Suprapubic skin (tissue), 4 donors: Measurements from ENCODE around the gene RNASEH2B. TPM values are rescaled to one million over a fixed set of nuclear protein-coding genes. Genes with fewer than 3 reads are reported as not detected.

ENCODE experiments used
- DNase-seq, 2 donors: peaks; one replicate each; pipeline ENCODE4 v3.0.0-alpha.2; 2019; ENCODE audit warnings: low spot score in 2 of 2
- H3K27ac ChIP-seq: fragments of 200-600 bp; sonication (generic); one replicate; pipeline ENCODE4 v1.5.1; 2019
- H3K27me3 ChIP-seq: fragments of 200-600 bp; sonication (generic); one replicate; pipeline ENCODE4 v1.5.1; 2019
- H3K36me3 ChIP-seq: fragments of 200-600 bp; sonication (generic); one replicate; pipeline ENCODE4 v1.5.1; 2019
- H3K4me1 ChIP-seq: fragments of 200-600 bp; sonication (generic); one replicate; pipeline ENCODE4 v1.5.1; 2019
- H3K4me3 ChIP-seq: fragments of 200-600 bp; sonication (generic); one replicate; pipeline ENCODE4 v1.5.1; 2019; ENCODE audit warnings: mild to moderate bottlenecking
- H3K9me3 ChIP-seq: fragments of 200-600 bp; sonication (generic); one replicate; pipeline ENCODE4 v1.5.1; 2019
- EP300 ChIP-seq: sonication (generic); formaldehyde crosslinking; IDR thresholded peaks from one replicate; pipeline ENCODE4 v1.6.1; 2017; ENCODE audit warnings: antibody characterized with exemption
- POLR2A ChIP-seq, 2 donors: fragments of 450-650 bp; IDR thresholded peaks; one replicate each; pipeline ENCODE4 v1.6.1; 2017; ENCODE audit warnings: antibody characterized with exemption in 2 of 2, mild to moderate bottlenecking in 2 of 2, moderate library complexity in 2 of 2
- POLR2AphosphoS5 ChIP-seq, 3 donors: sonication (generic); formaldehyde crosslinking; IDR thresholded peaks; one replicate each; pipeline ENCODE4 v1.6.1; 2017; ENCODE audit warnings: antibody characterized with exemption in 3 of 3
- WGBS: methylation state at CpG from one replicate; pipeline ENCODE4 v1.1.5; 2018; 5-methylcytosine and 5-hydroxymethylcytosine counted together
- total RNA-seq, 4 donors: library from RNA; depleted of rRNA; stranded (reverse); fragments of >200 nt; gene quantifications; one replicate each; pipeline ENCODE4 v1.1.0, GENCODE V29; 2016
- TF ChIP-seq, protein P1 (sequence below), 2 donors: fragments of 200-600 bp in 1 of 2; fragments of 450-650 bp in 1 of 2; sonication (generic) in 1 of 2; IDR thresholded peaks; one replicate each; pipeline ENCODE4 v1.5.1; 2016 to 2019; ENCODE audit warnings: antibody characterized with exemption in 2 of 2, mild to moderate bottlenecking in 1 of 2, moderate library complexity in 1 of 2

The RNASEH2B gene, protein sequence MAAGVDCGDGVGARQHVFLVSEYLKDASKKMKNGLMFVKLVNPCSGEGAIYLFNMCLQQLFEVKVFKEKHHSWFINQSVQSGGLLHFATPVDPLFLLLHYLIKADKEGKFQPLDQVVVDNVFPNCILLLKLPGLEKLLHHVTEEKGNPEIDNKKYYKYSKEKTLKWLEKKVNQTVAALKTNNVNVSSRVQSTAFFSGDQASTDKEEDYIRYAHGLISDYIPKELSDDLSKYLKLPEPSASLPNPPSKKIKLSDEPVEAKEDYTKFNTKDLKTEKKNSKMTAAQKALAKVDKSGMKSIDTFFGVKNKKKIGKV
- total RNA-seq, result 10 to 100 TPM; 11.0 to 39.9 (median 21.7) TPM

DNA sequence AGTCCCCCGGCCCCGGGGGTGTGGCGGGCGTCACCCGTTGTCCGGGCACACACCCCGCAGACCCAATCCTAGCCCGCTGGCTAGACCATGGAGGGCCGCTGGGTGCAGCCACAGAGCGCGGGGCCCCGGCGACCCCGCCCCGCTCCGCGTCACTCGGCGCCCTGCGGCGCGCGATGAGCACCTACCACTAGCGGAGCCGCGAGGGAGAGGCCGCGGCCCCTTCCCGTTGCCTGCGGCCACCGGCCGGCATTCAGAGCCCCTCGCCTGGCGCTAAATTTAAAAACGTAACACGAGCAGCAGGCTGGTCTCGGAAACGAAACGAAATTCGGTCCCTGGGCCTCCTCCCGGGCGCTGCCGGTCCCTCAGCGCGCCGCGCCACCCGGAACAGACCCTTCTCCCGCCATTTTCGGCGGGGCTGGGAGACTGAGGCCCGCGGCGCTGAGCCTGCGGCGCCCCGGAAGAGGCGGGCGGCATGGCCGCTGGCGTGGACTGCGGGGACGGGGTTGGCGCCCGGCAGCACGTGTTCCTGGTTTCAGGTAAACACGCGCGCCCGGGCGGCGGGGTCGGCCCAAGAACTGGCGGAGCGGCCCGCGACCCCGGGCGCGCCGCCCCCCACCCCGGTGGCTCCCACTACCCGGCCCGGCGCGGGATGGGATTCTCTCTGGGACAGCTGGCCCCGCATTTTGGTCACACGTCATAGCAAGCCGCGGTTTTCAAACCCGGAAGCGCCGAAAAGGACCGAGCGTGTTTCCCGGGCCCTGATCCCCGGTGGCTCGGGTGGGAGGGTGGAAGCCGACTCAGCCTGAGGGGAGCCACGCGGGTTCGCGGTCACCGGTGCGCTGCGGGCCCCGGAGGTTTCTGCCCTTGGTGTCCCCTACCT is at the start of gene RNASEH2B:
Gene RNASEH2B (plus strand): TSS at position 187 of the 880 bp plus-strand sequence. CDS start 286 bp downstream, at position 473.
- peak within 1 kb of the TSS; percentile 76 for H3K4me3 ChIP-seq
- WGBS, result under 1% methylated on average over 44 of the region's 107 CpGs
- H3K27me3 ChIP-seq, result no peaks in the 10 kb centered on the region
- H3K27ac ChIP-seq, result peak within 1 kb of the TSS; percentile 77
- DNase-seq, result peak; percentile 75 to 82
- TF ChIP-seq POLR2AphosphoS5 (IDR thresholded peaks at IDR 0.05) (peak in 2 of 3 donors; percentile 27 to 49), EP300 (no peak), POLR2A (IDR thresholded peaks at IDR 0.05) (peak; percentile 29 to 72)
- no peaks in the 10 kb centered on the region for H3K36me3 ChIP-seq
- no peaks in the 10 kb centered on the region for H3K9me3 ChIP-seq
- H3K4me1 ChIP-seq, result peaks cover 23% of the 10 kb centered on the region

GRCh38 chr13:50864492-50864891 is 45.1 kb upstream of the RNASEH2B start:
- peaks cover 4% of the 10 kb centered on the region for H3K9me3 ChIP-seq
- no peak overlapping the region for H3K4me3 ChIP-seq
- no peaks in the 10 kb centered on the region for H3K4me1 ChIP-seq
- no peaks in the 10 kb centered on the region for H3K27me3 ChIP-seq
- WGBS, result 88% methylated on average over 1 of the region's 1 CpG
- no peak overlapping the region for H3K27ac ChIP-seq
- TF ChIP-seq POLR2A (IDR thresholded peaks at IDR 0.05), result no peak
- TF ChIP-seq, protein P1, sequence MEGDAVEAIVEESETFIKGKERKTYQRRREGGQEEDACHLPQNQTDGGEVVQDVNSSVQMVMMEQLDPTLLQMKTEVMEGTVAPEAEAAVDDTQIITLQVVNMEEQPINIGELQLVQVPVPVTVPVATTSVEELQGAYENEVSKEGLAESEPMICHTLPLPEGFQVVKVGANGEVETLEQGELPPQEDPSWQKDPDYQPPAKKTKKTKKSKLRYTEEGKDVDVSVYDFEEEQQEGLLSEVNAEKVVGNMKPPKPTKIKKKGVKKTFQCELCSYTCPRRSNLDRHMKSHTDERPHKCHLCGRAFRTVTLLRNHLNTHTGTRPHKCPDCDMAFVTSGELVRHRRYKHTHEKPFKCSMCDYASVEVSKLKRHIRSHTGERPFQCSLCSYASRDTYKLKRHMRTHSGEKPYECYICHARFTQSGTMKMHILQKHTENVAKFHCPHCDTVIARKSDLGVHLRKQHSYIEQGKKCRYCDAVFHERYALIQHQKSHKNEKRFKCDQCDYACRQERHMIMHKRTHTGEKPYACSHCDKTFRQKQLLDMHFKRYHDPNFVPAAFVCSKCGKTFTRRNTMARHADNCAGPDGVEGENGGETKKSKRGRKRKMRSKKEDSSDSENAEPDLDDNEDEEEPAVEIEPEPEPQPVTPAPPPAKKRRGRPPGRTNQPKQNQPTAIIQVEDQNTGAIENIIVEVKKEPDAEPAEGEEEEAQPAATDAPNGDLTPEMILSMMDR (IDR thresholded peaks at IDR 0.05), result no peak
- no peak for TF ChIP-seq EP300
- TF ChIP-seq POLR2AphosphoS5 (IDR thresholded peaks at IDR 0.05), result no peak
- no peaks in the 10 kb centered on the region for H3K36me3 ChIP-seq
- no peak for DNase-seq

- Histone ChIP-seq H3K27me3 (no peaks in the 10 kb centered on the region), H3K9me3 (no peaks in the 10 kb centered on the region), H3K4me3 (no peak overlapping the region), H3K27ac (no peak overlapping the region), H3K4me1 (no peaks in the 10 kb centered on the region), H3K36me3 (no peaks in the 10 kb centered on the region)
- WGBS, result 68% methylated on average over 2 of the region's 2 CpGs
- no peak for DNase-seq
- TF ChIP-seq EP300 (no peak), POLR2A (IDR thresholded peaks at IDR 0.05) (no peak), POLR2AphosphoS5 (IDR thresholded peaks at IDR 0.05) (no peak)
- TF ChIP-seq, protein P1 (IDR thresholded peaks at IDR 0.05), result no peak
Observed at GRCh38 chr13:50866817-50867636, 42.6 kb upstream of the RNASEH2B start.

DNA sequence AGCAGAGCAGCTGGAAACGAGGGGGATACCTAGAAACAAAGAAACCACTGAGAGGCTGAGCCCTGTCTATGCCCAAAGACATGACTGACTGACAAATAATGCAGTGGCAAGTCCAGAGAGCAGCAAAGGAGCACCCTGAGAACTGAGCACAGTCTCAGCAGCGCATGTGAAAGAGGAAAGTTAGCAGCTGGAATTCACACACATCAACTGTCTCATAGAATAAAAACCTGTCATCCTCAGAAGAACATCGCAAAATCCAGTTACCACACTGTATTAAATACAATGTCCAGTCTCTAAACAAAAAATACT is 42.0 kb upstream of the RNASEH2B start:
- Histone ChIP-seq H3K4me3 (no peak overlapping the region), H3K4me1 (no peaks in the 10 kb centered on the region), H3K27me3 (no peaks in the 10 kb centered on the region), H3K27ac (no peak overlapping the region), H3K9me3 (no peaks in the 10 kb centered on the region), H3K36me3 (no peaks in the 10 kb centered on the region)
- 75% methylated on average over 3 of the region's 3 CpGs for WGBS
- DNase-seq, result no peak
- TF ChIP-seq POLR2AphosphoS5 (IDR thresholded peaks at IDR 0.05), result no peak
- TF ChIP-seq, protein P1 (IDR thresholded peaks at IDR 0.05), result no peak
- no peak for TF ChIP-seq EP300
- TF ChIP-seq POLR2A (IDR thresholded peaks at IDR 0.05), result no peak

DNA sequence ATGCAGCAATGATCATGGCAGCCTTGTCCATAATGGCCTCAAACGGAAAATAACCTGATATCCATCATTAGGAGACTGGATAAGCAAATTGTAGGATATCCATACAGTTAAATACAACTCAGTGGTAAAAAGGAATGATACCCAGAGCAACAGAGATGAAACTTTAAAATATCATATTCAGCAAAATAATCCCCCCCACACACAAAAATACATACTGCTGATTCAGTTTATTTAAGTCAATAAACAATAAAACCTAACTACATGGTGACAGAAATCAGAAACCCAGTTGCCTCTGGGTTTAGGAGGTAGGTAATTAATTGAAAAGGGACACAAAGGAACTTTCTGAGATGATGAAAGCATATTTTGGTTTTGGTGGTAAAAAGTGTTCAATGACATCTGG is 38.2 kb upstream of the RNASEH2B start:
- 93% methylated on average over 1 of the region's 1 CpG for whole genome bisulfite sequencing
- Histone ChIP-seq H3K36me3 (no peaks in the 10 kb centered on the region), H3K9me3 (no peaks in the 10 kb centered on the region), H3K4me3 (no peak overlapping the region), H3K27ac (no peak overlapping the region), H3K4me1 (no peaks in the 10 kb centered on the region), H3K27me3 (no peaks in the 10 kb centered on the region)
- no peak for DNase-seq
- TF ChIP-seq EP300, result no peak
- TF ChIP-seq, protein P1 (IDR thresholded peaks at IDR 0.05), result no peak
- no peak for TF ChIP-seq POLR2AphosphoS5 (IDR thresholded peaks at IDR 0.05)
- TF ChIP-seq POLR2A (IDR thresholded peaks at IDR 0.05), result no peak
